GM18870 (cell line): Measurements from ENCODE around the gene ARL15.

Experiments
- ATAC-seq: cut with Tn5 transposase; IDR thresholded peaks from one replicate; pipeline ENCODE4 v1.9.1; 2021; ENCODE audit warnings: moderate library complexity; ENCODE audit not compliant: unreplicated experiment

The ARL15 gene

GRCh38 chr5:53917095-53917494, 393.3 kb downstream of the ARL15 start:
- no peak for ATAC-seq

GRCh38 chr5:53915120-53915519, 395.3 kb downstream of the ARL15 start:
- no peak for ATAC-seq

DNA sequence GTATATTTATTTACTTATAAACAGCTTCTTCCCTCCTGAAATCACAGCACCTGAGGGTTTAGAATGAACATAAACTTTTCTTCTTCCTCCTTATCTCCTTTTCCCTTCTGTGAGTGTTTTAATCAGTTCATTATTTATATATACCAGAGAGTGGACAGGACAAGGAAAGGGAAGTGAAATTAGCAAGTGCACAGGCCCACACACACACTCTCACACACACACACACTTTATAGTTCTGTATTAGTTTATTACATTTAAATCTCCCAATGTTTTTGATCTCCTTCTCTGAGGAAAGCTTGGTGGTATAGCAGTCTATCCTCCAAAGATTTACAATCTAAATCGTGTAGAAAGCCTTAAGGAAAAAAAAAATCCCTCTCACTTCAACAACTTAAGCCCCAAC, 396.4 kb downstream of the ARL15 start:
- no peak for ATAC-seq

DNA sequence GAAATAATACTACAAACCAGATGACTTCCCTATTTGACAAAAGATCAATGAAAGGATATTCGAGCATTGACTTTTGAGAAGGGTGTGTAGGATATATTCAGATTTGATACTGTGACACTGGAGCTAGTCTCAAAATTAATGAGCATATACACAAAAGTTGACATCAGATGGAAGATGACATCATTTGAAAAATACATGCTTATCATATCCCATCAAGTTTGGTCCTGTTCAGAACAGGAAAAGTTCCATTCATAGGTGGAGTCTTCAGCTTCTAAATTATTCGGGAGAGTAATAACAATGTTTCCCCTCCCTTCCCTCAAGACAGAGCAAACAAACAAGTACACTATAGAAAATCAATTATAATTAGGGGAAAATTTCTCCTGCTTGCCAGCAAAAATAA, 401.6 kb downstream of the ARL15 start:
- ATAC-seq: no peak

DNA sequence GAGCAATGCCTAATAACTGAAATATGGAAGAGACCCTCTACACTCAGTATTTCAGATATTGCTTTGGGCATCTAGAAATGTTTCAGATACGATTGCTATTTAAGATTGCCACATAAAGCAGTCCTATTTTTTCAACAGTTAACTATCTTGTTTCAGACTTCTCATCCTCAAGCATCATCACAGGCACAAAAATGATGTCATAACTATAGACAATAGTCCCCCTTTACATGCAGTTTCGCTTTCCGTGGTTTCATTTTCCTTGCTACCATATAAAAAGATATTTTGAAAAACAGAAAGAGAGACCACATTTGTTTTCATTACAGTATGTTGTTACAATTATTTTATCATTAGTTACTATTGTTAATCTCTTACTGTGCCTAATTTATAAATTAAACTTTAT, 402.5 kb downstream of the ARL15 start:
- no peak for ATAC-seq

DNA sequence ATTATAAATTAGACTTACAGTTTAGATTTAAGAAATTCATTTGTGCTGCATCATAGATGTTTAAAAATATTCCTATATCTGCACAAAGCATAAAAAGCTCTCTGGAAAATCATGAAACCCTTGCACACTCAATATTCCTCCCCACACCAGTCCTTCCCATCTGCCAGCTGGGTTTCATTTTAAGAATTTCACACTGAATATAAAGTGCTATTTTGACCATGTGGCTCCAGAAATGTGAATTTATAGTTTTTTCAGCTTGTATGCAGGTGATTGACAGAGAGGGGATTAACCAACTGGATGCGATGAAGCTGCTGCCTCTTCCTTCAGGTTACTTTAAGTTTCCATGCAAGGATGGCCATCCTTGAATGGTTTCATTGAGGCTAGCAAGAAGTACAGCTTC, 403.6 kb downstream of the ARL15 start:
- ATAC-seq: no peak

DNA sequence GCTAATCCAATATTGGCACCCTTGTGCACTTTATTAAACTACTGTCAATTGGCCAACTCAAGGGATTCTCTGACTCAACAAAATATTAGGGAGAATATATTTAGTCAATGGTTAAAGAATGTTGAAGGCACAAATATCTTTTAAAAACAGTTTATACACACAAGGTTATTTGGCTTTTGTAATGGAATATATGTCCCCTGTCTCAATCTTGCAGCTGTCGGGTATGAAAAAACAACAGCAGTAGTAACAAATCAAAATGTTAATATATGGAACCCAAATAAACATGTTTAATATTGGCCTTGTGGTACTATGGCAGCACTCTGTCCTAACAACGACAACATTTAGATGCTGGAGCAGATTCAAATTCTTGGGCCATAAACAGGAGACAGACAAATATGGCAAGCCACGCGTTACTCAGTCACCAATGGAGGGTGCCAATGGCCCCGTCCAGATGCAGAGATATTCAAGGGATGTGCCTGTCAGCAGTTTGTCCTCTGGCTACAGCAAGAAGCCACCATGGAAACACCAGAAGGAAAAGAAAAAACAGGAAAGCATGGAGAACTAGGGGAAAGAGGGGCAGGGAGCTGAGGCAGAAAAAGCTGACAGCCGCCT, 408.0 kb downstream of the ARL15 start:
- ATAC-seq: no peak

DNA sequence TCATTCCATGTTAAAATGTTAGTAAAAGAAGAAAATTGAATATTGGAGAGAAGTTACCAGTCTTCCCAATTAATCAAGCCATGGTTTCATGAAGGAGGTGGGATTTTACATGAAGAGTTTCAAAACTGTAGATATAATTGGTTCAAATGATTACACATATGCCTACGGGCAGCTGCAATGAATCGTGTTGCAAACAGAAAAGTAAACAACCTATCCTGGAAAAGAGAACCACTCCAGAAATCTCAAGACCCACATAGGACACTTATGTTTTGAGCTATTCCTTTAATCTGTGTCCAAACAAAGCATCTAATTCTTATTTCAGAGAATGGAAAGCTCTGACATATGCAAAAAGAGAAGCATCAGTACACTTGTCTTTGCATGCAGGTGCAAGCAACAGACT, 409.7 kb downstream of the ARL15 start:
- no peak for ATAC-seq

GRCh38 chr5:53895091-53895683, 415.2 kb downstream of the ARL15 start:
- no peak for ATAC-seq

DNA sequence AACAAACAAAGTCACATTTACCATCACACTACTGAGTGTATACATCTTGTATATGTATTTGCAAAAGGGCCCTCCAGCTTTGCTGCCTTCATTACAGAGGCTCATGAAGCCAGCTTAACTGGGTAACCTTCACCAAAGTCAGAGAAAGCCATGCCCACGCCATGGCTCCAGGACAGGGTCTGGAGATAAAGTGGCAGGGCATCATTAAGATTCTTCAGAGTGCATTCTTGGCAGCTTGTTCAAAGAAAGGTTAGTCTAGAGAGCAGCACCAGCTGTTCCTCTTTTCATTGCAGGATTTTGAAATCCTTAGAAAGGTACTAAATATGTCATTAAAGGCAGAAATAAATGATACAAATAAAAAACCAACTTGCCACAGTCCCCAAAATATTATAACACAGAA, 416.7 kb downstream of the ARL15 start:
- ATAC-seq: no peak

- no peak for ATAC-seq
Measured at GRCh38 chr5:53892224-53892623, 418.1 kb downstream of the ARL15 start.

DNA sequence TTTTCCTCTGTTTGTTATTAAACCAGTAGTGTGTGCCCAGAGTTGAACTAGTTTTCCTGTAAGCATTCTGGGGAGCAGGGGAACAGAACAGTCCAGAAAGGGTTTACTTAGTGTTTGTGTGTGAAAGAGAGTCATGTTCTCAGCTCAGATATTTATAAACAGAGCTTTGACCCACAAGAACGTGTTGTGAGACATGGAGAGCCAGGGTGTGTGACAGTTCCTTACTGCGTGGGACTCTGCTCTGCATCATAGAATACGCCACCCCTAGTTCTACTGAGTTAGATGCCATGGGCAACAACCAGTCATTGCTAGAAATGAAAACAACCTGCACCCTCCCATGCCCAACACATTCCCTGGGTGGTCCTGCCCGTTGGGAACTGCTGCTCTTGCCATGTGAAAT, 419.2 kb downstream of the ARL15 start:
- ATAC-seq: no peak

GRCh38 chr5:53890490-53890889, 419.9 kb downstream of the ARL15 start:
- no peak for ATAC-seq

- no peak for ATAC-seq
Measured at GRCh38 chr5:53884844-53885243, 425.5 kb downstream of the ARL15 start.

DNA sequence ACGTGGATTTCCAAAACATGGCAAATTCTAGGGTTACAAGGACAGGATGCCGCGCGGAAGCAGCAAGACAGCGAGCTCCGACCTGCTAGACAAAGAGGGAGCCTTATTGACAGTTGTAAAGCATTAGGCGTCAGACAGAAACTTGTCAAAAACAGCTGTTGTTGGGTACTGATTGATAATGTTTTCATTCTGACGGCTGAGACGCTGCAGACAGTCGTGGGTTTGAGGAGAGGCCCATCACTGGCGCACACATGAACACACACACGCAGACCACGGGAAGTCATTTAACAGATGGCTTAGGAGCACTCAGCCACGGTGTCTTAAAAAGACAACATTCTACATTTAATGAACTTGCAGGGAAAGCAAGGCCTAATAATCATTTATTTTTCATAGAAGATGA, 426.0 kb downstream of the ARL15 start:
- ATAC-seq: no peak

- ATAC-seq: no peak
Measured at GRCh38 chr5:53882676-53883031, 427.7 kb downstream of the ARL15 start.

- no peak for ATAC-seq
Measured at GRCh38 chr5:53882006-53882675, 428.2 kb downstream of the ARL15 start.

- no peak for ATAC-seq
Measured at GRCh38 chr5:53879708-53880323, 430.6 kb downstream of the ARL15 start.

DNA sequence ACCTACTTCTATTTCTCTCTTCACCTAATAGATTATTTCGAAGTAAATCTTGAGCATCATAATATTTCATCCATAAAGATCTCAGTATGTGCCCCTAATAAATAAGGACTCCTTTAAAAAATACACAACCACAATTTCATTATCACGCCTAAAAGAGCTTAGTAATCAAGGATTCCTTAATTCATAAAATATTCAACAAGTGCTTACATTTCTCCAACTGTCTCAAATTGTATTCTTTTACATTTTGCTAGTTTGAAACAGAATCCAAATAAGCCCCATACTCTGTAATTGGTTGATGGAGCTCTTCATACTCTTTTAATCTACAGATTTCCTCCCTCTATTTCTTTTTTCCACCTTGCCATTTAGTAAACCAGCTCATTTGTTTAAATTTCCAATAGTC, 432.4 kb downstream of the ARL15 start:
- ATAC-seq: no peak

DNA sequence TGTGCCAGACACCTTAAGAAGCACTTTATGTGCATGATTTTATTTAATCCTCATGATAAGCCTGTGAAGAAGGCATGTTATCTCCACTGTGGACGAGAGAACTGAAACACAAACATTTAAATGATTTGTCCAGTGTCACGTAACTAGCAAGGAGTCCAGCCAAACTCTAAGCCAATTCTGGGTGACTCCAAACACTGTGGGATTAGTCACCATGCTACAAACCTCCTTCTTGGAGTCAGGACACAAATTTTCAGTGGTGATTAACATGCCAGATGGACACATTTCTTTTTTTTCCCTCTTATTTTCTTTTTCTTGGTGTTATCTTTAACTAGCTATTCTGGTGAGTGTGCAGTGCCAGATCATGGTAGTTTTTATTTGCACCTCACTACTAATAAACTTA, 433.1 kb downstream of the ARL15 start:
- ATAC-seq: no peak

DNA sequence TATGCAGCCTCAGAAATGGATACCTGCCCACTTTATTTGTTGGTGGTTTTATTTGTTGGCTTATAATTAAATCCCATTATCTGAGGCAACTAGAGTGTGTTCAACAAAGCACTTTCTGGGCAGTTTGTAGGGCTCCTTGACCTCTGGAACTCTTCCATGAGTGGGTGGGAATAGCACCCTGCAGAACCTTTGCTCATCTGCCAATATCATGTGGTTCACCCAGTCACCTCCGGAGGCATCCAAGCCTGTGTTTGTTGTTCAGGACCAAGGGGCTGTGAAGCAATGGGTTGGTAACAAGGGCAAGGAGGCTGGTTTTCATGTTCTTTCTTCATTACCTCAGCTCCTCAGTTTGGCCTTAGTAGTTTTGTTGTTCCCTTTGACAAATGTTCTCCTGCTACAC, 436.0 kb downstream of the ARL15 start:
- ATAC-seq: no peak

- ATAC-seq: no peak
Measured at GRCh38 chr5:53873235-53873634, 437.1 kb downstream of the ARL15 start.
